Measurements from ENCODE around the gene TMEM94. TPM values are rescaled to one million over a fixed set of nuclear protein-coding genes. Genes with fewer than 3 reads are reported as not detected.

TMEM94 gene
- total RNA-seq, 1 experiment from 2014 or later: 67.0 TPM

DNA sequence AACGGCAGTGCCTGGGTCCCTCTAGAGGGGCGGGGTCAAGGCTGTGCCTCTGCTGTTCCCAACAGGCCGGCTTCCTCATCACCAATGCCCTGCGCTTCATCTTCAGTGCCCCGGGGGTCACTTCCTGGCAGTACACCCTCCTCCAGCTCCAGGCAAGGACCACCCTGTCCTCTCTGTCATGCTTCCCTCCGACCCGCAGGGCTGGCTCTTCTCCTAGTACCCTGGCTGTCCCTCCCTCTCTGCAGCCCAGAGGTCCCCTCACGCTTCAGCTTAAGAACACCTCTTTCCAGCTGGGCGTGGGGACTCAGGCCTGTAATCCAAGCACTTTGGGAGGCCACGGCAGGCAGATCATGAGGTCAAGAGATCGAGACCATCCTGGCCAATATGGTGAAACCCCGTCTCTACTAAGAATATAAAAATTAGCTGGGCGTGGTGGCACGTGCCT lies 33.1 kb downstream of the TMEM94 start:
- H3K27ac ChIP-seq (ENCODE audit: low read depth, low read length, poor library complexity, severe bottlenecking): no peak overlapping the region
- DNase-seq (ENCODE audit: low spot score): no peak
- H3K27me3 ChIP-seq (replicated peaks; ENCODE audit: insufficient read depth, low read depth, low read length, poor library complexity): no peaks in the 10 kb centered on the region
- intact Hi-C loops (cut with micrococcal nuclease; ENCODE audit: unreplicated experiment): no loop called here
- no peaks in the 10 kb centered on the region for H3K9me3 ChIP-seq (ENCODE audit: low read depth, low read length, poor library complexity, severe bottlenecking)
- ChIA-PET CTCF (no interaction called here), POLR2A (ENCODE audit: low non-redundant PET) (no interaction called here)
- no peaks in the 10 kb centered on the region for H3K4me1 ChIP-seq (ENCODE audit: insufficient read depth, low read length, poor library complexity, severe bottlenecking)
- no TSS peak for BruUV-seq (replicated peaks)
- TF ChIP-seq, protein P1, sequence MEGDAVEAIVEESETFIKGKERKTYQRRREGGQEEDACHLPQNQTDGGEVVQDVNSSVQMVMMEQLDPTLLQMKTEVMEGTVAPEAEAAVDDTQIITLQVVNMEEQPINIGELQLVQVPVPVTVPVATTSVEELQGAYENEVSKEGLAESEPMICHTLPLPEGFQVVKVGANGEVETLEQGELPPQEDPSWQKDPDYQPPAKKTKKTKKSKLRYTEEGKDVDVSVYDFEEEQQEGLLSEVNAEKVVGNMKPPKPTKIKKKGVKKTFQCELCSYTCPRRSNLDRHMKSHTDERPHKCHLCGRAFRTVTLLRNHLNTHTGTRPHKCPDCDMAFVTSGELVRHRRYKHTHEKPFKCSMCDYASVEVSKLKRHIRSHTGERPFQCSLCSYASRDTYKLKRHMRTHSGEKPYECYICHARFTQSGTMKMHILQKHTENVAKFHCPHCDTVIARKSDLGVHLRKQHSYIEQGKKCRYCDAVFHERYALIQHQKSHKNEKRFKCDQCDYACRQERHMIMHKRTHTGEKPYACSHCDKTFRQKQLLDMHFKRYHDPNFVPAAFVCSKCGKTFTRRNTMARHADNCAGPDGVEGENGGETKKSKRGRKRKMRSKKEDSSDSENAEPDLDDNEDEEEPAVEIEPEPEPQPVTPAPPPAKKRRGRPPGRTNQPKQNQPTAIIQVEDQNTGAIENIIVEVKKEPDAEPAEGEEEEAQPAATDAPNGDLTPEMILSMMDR (conservative IDR thresholded peaks at IDR 0.05; ENCODE audit: low read depth, low read length): no peak
- TF ChIP-seq EZH2 (IDR thresholded peaks at IDR 0.05; ENCODE audit: borderline replicate concordance, low read depth, low read length, poor library complexity, severe bottlenecking): no peak
- no peak overlapping the region for H3K4me3 ChIP-seq (ENCODE audit: low read depth, low read length, poor library complexity, severe bottlenecking)
- peaks cover 14% of the 10 kb centered on the region for H3K36me3 ChIP-seq (ENCODE audit: insufficient read depth, low read length, poor library complexity, severe bottlenecking)

GRCh38 chr17:75490173-75490743 lies 33.8 kb downstream of the TMEM94 start:
- no TSS peak for BruUV-seq (replicated peaks)
- POLR2A ChIA-PET (ENCODE audit: low non-redundant PET): no interaction called here

DNA sequence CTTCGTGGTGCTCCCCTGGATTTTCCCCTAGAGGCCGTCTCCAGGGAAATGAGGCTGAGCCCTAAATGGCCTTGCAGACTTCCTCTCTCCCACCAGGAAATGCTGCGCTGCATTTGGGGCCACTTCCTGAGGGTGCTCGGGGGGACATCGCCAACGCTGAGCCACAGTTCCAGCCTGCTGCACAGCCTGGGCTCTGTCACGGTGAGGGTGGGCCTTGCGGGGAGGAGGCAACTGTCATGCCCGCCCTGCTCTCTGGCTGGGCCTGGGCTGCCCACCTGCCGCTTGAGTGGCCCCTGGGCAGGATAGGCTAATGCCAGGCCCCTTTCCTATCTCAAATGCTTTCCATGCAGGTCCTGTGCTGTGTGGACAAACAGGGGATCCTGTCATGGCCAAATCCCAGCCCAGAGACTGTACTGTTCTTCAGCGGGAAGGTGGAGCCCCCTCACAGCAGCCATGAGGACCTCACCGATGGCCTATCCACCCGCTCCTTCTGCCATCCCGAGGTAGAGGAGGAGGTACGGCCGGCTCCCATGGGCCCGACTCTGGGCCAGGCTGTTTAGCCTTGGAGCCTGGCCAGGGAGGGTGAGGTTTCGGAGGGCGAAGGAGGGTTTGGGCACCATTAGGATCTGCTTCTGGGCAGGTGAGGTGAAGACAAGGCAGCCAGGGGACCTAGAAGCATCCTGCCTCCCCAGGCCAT lies 34.7 kb downstream of the TMEM94 start:
- Histone ChIP-seq H3K27me3 (replicated peaks; ENCODE audit: insufficient read depth, low read depth, low read length, poor library complexity) (no peaks in the 10 kb centered on the region), H3K4me1 (ENCODE audit: insufficient read depth, low read length, poor library complexity, severe bottlenecking) (no peaks in the 10 kb centered on the region), H3K9me3 (ENCODE audit: low read depth, low read length, poor library complexity, severe bottlenecking) (no peaks in the 10 kb centered on the region), H3K36me3 (ENCODE audit: insufficient read depth, low read length, poor library complexity, severe bottlenecking) (peaks cover 19% of the 10 kb centered on the region), H3K4me3 (ENCODE audit: low read depth, low read length, poor library complexity, severe bottlenecking) (no peak overlapping the region), H3K27ac (ENCODE audit: low read depth, low read length, poor library complexity, severe bottlenecking) (no peak overlapping the region)
- ChIA-PET POLR2A (ENCODE audit: low non-redundant PET) (no interaction called here), CTCF (no interaction called here)
- DNase-seq (ENCODE audit: low spot score): no peak
- no TSS peak for BruUV-seq (replicated peaks)
- TF ChIP-seq, protein P1 (conservative IDR thresholded peaks at IDR 0.05; ENCODE audit: low read depth, low read length): no peak
- no peak for TF ChIP-seq EZH2 (IDR thresholded peaks at IDR 0.05; ENCODE audit: borderline replicate concordance, low read depth, low read length, poor library complexity, severe bottlenecking)
- intact Hi-C loops (cut with micrococcal nuclease; ENCODE audit: unreplicated experiment): no loop called here

More at GRCh38 chr17:75490173-75490743, 33.8 kb downstream of the TMEM94 start:
- H3K27ac ChIP-seq (ENCODE audit: low read depth, low read length, poor library complexity, severe bottlenecking): no peak overlapping the region
- no peak for DNase-seq (ENCODE audit: low spot score)
- peaks cover 19% of the 10 kb centered on the region for H3K36me3 ChIP-seq (ENCODE audit: insufficient read depth, low read length, poor library complexity, severe bottlenecking)
- H3K4me1 ChIP-seq (ENCODE audit: insufficient read depth, low read length, poor library complexity, severe bottlenecking): no peaks in the 10 kb centered on the region
- no peaks in the 10 kb centered on the region for H3K9me3 ChIP-seq (ENCODE audit: low read depth, low read length, poor library complexity, severe bottlenecking)
- H3K27me3 ChIP-seq (replicated peaks; ENCODE audit: insufficient read depth, low read depth, low read length, poor library complexity): no peaks in the 10 kb centered on the region
- intact Hi-C loops (cut with micrococcal nuclease; ENCODE audit: unreplicated experiment): no loop called here
- no peak overlapping the region for H3K4me3 ChIP-seq (ENCODE audit: low read depth, low read length, poor library complexity, severe bottlenecking)
- no peak for TF ChIP-seq EZH2 (IDR thresholded peaks at IDR 0.05; ENCODE audit: borderline replicate concordance, low read depth, low read length, poor library complexity, severe bottlenecking)
- TF ChIP-seq, protein P1 (conservative IDR thresholded peaks at IDR 0.05; ENCODE audit: low read depth, low read length): no peak
- CTCF ChIA-PET: no interaction called here

Data from A673 (cell line).